Kidney tubule cell (primary cell): ENCODE data around the gene LY6G5C.

Experiments used
- DNase-seq: peaks from one replicate; pipeline ENCODE4 v3.0.0-alpha.2; 2018; ENCODE audit warnings: low spot score

Gene LY6G5C

GRCh38 chr6:31691078-31691463 is 10.2 kb upstream of the LY6G5C start:
- no peak for DNase-seq

DNA sequence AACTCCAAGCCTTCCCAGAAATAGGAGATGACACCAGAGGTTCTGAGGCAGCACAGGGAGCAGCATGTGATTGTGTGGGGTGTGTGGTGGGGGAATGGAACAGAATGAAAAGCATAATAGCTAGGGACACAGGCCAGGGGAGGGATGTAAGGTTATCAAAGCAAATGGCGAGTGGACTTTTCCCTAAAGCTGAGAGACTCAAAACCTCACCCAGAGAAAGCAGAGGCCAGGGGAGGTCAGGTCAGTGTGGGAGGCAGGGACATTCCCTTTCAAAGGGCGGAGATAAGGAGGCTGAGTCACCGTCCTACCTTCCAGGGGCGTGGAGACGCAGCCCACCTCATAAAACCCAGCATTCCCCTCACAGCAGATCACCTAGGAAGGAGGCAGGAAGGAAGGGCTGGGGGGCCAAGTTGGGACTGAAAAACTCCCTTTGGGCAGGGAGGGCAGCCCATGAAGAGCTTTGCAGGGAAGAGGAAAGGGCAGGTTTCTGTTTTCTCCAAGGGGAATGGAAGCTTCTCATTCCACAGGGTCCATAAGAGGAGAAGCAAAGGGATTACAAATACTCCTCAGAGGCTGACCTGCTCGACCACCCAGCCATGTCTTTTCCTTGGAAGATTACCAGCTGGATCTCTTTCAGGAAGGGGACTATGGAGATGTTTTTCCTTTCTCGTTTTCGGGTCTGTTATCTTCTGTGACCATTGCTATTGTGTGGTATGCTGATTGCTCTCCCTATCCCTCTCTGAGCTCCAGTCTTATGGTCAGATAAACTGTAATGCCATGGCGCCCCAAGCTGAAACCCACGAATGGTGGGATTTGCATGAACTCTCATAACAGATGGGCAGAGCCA is 9.6 kb upstream of the LY6G5C start:
- peak; percentile 16 for DNase-seq

DNA sequence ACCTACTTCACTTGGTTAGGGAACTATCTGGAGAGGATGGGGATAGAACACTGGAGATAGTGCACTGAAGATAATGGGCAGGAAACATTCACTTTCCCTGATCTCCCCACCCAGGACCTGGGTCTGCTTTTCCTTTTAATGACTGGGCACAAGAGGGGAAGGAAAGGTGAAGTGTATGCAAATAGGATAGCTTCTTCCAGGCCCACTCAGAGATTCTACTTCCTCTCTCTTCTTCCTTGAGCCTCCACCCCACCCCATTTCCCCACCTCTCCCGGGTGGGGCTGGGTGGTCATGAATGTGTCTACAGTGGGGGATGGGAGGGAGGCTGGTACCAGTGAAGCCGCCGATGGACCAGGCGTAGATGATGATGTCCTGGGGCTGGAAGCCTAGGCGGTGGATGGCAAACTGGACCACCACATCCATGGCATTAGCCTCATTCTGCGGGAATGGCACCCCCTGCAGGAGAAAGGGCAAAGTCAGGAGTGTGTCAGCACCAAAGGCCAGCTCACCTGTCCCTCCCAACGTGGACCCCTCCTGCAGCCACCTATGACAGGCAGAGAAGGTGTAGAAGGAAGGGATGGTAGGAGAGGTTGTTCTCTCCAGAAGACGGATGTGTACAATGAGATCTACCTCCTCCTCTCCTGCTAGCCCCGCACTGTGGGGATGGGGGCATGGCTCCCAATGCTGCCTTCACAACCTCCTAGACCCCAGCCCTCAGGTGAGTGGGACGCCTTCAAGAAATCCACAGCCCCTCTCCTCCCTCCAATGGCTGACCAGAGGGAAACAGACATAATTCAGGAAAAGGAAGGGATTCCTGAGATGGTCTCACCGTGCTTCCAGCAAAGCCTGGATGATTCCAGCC is 8.6 kb upstream of the LY6G5C start:
- no peak for DNase-seq

DNA sequence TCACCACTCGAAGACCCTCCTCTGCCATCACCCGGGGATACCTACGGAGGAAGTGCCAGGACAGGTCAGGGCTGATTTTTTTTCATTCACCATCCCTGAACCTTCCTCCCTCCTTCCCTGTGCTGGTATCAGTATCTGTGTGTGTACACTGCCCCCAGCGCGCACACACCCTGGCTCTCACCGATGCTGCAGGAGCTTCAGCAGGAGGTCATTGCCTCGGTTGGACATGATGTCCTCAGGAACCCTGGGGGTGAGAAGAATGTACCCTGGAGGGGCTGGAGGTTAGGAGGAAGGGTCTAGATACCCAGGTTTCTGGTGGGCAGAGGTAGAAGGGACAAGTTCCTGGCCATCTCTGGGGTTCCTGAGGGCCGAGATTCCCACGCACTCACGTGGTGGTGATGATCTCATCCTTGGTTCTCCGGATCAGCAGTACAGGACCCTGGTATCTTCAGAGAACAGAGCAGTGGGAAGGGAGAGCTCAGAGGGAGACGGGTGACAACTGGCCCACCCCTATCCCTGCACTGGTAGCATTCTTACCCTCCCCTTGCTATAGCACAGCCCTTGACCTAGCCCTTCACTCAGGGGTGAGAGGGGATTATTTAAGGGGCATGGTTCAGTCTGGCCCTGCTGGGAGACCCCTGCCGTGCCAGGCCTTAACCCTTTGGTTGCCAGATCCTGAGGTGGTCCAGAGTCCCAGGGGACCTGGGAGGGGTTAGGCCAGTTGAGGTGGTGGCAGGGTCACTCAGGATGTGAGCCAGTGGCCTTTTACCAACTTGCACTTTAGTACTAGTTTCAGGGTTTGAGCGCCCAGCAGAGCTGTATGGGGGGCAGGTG is 7.2 kb upstream of the LY6G5C start:
- DNase-seq: no peak

- no peak for DNase-seq
Observed at GRCh38 chr6:31687321-31687720, 6.5 kb upstream of the LY6G5C start.

- no peak for DNase-seq
Observed at GRCh38 chr6:31686483-31686882, 5.6 kb upstream of the LY6G5C start.

GRCh38 chr6:31683591-31683990 is 2.7 kb upstream of the LY6G5C start:
- DNase-seq: no peak

DNA sequence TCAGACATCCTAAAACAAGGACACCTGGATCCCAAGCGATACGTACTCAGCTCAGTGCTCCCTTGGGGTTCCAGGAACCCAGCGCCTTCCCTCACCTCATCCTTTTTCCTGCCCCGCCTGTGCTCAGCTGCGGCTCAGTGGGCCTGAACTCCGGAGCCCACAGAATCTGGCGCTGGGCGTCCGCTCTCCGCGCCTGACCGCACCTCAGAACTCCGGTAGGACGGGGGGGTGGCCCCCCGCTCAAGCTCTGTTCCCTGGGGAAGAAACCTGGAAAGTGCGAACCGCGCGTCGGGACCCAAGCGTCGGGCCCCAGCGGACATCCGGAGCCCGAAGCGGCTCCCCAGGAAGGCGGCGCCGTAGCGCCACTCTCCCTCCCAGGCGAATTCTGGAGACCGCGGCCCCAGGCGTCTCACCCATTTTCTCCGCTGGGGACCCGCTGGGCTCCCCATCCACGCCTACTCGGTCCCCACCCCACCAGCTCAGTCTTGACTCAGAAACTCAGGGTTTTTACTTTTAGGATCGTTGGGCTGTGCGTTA is 336 bp upstream of the LY6G5C start:
- DNase-seq: peak; percentile 86

- DNase-seq: no peak
Observed at GRCh38 chr6:31677955-31678354, 2.9 kb downstream of the LY6G5C start.

DNA sequence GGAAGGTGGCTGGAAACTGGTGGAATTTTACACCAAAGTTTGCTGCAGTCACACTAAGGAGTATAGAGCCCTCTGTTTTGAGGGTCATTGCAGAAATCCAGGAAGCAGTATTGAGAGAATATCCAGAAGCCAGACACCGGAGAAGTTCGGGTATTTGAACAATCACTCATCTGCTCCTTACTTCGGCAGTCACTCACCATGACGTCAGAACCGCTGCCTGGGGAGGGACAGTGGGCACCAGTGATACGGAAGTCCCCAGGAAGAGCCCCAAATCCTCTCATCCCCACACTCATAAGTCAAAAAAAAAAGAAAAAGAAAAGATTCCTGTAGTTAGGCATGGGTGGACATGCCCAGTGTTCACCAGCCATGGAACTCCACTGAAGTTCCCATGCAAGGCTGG is 4.0 kb downstream of the LY6G5C start:
- no peak for DNase-seq

GRCh38 chr6:31676322-31676903 is 4.5 kb downstream of the LY6G5C start:
- DNase-seq: no peak

- no peak for DNase-seq
Observed at GRCh38 chr6:31669676-31670075, 11.2 kb downstream of the LY6G5C start, which contains the start of gene LY6G5B. LY6G5B (plus strand) TSS chr6:31669976; CDS start chr6:31670951, 975 bp downstream.

- DNase-seq: no peak
Observed at GRCh38 chr6:31666337-31666965, 14.4 kb downstream of the LY6G5C start.

DNA sequence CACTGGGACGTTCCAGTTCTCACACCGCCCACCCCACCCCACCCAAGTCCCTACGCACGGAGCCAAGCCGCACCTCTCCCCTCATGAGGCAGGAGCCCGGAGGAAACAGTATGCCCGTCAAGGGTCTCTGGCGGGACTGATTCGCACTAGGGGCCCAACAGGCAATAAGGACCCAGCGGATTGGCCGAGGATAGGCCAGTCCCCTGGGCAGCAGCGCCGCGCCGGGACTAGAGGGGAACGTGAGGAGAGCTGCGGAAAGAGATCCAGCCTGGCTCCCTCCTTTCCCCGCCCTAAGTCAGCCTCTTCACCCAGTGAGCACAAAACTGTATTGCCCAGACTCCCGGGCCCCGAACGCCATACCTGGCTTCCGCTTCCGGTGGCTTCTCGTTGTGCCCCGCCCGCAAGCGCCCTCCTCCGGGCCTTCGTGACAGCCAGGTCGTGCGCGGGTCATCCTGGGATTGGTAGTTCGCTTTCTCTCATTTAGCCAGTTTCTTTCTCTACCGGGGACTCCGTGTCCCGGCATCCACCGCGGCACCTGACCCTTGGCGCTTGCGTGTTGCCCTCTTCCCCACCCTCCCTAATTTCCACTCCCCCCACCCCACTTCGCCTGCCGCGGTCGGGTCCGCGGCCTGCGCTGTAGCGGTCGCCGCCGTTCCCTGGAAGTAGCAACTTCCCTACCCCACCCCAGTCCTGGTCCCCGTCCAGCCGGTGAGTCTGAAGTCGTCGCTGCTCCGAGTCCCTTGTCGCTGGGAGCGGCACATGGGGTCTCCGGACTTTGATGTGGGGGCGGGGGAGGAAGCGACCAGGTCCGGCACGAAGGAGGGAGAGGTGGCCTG is 15.1 kb downstream of the LY6G5C start, which contains the start of gene CSNK2B:
Gene CSNK2B, plus strand, starts transcription at position 580 of the 836 bp plus-strand sequence. CDS start 752 bp downstream, outside the sequence.
- DNase-seq: peak; percentile 98

GRCh38 chr6:31664790-31665500 is 15.9 kb downstream of the LY6G5C start, which contains the start of gene GPANK1:
GPANK1 (minus strand) TSS chr6:31664997; CDS start chr6:31664478, 519 bp downstream.
- peak; percentile 91 for DNase-seq

DNA sequence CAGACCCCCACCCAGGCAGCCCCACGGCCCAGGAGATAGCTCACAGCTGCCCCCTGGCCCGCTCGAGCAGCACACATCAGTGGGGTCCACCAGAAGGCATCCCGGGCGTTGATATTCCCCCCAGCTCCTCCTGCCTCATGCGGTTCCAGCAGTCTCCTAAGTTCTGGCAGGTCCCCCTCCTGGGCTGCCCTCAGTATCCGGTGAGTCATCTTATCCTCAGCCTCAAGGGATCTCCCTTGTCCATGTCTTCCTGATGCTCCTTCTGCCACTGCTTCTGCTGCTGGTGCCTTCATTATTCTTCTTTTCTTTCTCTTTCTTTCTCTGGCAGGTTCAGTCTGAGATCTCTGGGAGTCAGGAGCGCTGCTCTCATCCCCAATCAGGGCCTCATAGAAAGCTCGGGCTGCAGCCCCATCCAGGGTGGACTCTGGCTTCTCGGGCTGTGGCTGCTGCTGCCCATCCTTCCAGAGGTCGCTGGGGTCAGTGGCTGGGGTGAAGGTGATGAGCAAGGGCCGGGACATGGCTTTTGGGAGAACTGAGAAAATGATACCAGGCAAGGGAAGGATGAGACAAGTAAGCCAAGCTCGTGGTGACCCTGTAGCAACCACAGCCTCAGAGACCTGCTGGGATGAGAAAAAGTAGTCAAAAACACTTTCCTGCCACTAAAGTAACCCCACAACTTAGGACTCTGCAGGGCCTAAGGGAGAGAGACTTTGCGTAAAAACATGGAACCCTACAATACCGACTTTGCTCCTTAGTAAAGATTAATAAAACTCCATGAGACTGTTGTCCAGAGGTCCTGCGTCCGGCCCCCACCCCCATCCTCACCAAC is 16.7 kb downstream of the LY6G5C start:
- peak; percentile 82 for DNase-seq

DNA sequence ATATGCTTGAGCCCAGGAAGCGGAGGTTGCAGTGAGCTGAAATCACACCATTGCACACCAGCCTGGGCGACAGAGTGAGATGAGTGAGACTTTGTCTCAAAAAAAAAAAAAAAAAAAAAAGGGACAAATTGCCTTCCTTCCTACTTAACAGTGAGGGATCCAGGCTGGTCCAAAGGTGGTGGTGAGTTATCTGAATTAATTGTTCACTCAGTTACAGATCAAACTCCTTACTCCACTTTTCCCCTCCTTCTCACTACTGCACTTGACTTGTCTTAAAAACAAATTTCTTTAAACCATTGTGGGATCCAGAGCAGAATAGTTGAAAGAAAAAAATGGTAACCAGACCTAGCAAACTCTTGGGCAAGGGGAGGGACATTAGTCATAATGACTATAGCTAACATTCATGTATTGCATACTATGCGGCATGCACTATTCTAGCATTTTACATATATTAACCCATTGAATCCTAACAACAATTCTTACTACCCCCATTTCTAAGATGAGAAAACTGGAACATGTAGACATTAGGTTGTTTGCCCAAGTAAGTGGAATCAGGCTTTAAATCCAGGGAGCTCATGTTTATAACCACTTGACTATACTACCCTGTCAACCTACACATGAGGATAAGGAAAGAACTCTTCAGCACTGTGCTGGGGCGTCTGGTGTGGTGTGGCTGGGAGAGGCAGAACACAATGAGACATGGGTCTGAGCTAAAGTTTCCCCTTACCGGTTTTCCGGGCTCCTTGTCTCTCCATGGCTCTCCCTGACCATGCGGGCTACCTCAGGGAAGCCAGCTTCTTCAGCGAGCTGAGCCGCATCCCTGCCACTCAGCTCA is 17.5 kb downstream of the LY6G5C start:
- DNase-seq: no peak
